Stimulated activated naive CD8-positive, alpha-beta T cell treated with anti-CD3 and anti-CD28 coated beads, Interleukin-15, Interleukin-2, amounts not matched to agents 100 U/mL and 50 U/mL, for 24 hours (primary cell): ENCODE results near the gene DCTD.
A peak's percentile ranks its signal among the peaks of the same experiment; 100 is the strongest.

Experiments
- ATAC-seq: fragments of 150-1000 bp; cut with Tn5 transposase; one replicate; pipeline ENCODE4 v1.10.0; 2021
- DNase-seq: peaks from one replicate; pipeline ENCODE4 v3.0.0; 2021

DCTD gene

DNA sequence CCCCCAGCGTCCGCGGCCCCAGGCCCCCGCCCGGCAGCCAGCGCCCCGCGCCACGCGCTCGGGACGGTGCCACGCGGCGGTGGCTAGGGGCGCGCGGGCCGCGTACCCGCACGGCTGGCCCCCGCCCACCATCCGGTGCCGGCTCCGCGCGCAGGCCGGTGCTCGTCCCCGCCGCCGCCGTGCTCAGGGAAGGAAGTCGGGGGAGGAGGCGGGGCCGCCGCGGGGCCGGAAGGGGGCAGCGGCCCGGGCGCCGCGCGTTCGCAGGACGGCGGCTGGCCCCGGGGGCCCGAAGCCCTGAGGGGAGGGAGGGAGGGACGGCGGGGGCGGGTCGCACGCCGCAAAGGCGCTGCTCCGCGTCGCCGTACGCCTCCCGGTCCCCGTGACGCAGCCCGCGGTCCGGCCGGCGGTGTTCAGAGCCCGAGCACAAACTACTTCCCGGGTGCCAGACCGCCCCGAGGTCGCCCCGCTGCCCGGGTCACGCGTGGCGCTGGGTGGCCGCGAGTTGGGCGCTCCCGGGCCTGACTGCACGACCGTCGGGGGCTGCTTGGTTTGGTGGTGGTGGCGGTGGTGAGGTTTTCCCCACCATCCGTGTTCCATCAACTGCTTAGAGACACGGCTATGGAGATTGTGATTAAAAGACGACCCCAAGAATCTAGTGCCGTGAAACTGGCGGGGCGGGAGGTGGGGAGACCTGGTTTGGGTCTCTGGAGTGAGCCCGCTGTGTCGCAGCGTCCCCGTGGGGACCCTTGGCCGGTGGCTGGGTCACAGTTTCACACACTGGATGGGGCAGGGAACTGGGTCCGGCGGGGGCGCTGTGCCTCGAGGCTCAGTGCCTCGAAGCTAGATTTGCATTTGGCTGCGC, at the start of gene DCTD:
Gene DCTD (minus strand): TSS at position 205 of the 862 bp plus-strand sequence. CDS start 1,818 bp downstream, outside the sequence.
- peak; percentile 82 for ATAC-seq
- peak; percentile 85 for DNase-seq

DNA sequence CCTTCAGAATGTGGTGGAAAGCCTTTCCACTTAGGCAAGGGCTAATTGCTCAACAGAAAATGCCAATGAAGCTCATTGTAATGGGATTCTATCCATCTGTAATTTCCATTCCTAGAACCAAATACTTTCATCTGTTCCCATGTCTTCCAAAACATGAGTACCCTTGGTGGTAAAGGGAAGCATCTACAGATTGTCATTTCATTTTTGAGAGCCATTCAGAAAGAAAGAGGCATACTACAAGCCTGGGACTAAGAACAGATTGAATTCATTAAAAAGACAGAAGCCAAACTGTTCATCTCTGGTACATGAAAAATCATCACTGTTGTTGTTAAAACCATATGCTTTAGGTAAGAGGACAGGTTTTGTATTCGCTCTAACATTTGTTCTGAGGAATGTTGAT, 43.6 kb upstream of the DCTD start:
- ATAC-seq (no peak), DNase-seq (no peak)

DNA sequence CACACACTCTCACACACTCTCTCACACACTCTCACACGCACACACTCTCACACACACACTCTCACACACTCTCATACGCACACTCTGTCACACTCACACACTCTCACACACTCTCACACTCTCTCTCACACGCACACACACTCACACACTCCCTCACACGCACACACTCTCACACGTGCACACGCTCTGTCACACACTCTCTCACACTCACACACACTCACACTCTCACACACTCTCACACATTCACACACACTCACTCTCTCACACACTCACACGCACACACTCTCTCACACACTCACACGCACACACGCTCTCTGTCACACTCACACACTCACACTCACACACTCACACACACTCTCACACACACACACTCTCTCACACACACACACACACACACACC, 43.0 kb upstream of the DCTD start:
- ATAC-seq (no peak), DNase-seq (no peak)

DNA sequence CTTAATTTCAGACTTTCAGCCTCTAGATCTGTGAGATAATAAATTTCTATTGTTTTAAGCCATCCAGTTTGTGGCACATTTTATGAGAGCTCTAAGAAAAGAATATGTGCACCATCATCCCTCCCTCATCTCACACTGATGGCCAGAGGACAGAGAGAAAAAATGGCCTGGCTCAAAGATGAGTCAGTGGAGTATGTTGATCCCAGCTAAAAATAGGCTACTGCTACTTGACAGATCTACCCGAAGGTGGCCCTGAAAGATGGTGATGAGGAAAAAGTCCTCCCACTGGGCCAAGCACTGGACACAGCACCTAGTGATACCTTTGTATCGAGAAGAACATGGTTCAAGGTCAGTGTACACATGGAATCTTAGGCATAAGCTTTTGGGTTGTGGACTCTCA, 38.2 kb upstream of the DCTD start:
- DNase-seq (no peak), ATAC-seq (no peak)

DNA sequence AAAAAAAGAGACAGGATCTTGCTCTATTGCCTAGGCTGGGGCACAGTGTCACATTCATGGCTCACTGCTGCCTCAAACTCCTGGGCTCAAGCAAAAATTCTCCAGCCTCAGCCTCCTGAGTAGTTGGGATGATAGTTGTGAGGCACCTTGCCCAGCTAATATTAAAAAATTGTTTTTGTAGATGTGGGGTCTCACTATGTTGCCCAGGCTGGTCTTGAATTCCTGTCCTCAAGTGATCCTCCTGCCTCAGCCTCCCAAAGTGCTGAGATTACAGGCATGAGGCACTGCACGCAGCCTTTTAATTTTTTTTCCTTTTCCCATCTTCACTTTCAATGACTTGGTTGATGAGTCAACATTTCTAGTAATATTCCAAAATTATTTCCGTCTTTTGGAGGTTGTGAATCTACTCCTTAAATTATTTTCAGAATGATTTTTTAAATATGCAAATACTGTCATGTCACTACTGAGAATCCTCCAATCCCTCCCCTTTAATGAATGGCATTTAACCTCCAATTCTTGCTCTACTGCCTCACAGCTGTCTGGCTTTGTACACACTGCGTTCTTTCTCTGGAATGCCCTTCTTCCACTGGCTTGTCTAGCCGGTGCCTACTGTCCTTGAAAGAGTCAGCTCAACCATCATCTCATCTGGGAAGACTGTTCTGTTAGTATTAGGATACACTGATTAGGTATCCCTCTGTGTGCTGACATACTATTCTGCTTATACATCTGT, 27.5 kb upstream of the DCTD start:
- DNase-seq (no peak), ATAC-seq (no peak)

DNA sequence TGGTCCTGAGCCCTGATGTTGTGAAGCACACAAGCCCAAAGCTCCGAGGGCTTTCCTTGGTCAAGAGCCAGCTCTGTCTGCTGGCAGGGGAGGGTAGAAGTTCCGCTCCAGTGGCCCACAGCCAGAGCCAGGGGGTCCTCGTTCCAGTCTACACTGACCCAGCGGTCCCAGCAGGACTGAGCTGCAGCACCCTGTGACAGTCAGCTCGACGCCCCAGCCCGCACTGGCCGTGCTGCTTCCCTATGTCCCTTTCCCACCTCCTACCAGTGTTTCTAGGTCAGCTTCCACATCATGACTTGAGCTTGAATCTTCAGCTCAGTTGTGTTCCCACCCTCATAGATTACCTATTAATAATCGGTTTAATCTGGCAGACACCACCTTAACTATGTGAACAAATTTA, 22.5 kb upstream of the DCTD start:
- DNase-seq (no peak), ATAC-seq (no peak)

DNA sequence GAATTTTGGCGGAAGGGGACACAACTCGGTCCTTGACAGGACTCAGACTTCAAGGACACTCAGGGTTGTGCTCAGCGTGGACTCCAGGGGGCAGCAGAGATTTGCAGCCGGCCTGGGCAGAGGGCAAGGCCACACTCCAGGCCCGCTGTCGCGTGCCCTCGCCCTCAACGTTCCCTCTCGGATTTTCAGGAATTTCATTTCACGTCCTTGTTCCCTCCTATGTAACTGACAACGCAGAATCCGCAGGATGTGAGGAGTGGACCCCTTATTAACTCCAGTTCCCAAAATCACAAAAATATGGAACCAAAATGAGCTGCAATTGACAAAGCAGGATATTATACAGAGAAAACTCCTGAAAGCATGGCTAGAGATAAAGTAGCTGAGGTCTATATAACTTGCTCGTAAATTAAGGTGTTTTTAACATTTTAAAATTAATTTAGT, 21.0 kb upstream of the DCTD start:
- peak; percentile 96 for ATAC-seq

DNA sequence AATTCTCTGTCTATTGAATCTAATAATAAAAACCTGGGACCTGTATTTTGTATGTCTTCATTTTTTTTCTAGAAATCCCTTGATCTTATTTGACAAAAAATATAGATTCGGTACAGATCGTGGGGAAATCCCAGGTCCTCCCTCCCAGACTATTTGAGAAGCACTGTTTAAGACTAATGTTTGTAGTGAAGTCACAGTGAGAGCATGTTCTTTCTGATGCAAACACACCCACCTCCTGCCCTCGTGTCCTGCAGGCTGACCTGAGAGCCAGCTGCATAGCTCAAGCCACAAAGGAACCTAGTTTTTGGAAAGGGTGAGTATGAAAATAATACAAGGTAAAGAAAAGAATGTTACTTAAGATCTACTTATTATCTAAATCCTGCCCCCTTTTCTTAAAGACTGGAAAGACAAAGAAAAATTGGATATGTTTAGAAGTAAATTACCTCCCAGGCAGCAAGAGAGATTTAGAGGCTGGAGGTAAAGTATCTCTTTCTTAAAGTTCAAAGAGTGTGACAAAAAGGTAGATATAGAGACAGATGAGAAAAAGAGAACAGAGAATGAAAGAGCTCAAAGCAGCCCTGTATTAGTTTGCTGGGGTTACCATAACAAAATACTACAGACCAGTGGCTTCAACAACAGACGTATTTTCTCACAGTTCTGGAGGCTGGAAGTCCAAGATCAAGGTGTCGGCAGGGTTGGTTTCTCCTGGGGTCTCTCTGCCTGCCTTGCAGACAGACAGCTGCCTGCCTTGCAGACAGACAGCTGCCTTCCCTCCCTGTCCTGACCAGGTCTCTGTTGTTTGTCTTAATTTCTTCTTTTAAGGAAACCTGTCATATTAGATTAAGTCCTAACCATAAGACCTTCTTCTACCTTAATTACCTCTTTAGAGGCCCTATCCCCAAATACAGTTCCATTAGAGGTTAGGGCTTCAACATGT, 20.4 kb upstream of the DCTD start:
- ATAC-seq = no peak
- DNase-seq = no peak

More for the DNA sequence above, 21.0 kb upstream of the DCTD start:
- peak; percentile 78 for DNase-seq

DNA sequence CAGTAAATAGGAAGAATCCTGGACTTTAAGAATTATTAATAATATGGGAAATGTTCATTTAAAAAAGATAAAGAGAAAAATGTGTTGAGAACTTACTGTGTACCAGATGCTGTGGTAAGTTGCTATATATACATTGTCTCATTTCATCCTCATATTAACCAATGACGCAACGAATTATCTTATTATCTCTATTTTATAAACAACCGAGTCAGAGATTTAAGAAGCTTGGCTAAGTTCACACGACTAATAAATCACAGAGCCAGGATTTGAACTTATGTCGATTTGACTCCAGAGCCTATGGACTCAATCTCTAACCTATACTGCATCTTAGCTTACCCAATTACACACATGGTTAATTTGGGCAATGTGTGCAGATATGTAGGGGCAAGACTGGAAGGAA, 15.5 kb upstream of the DCTD start:
- no peak for ATAC-seq
- no peak for DNase-seq

DNA sequence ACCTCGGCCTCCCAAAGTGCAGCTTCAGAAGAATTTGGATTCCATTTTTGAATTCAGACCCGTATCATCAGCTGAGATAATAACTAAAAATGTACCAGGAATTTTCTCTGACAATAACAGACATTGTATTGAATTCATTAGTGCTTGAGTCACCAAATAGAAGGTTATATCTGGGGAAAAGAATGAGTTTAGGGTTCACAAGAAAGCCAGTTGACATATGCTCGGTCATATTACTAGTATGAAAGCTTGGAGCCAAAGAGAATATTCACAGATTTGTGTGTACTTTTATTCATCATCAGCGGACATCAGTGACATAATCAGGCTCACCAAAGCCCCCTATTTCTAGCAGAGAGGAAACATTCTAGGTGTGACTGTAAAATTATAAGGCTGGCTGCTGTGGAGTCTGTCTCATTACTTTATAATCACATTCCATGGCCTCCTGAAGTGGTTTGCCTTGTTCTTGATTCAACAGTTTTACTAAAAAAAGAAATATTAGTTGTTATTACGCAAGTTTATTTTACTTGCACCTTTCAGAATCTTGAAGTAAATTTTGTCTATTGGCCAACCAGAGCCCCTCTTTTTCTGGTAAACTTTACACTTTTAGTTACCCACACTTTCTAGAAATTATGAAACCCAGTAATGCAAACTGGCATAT, 14.6 kb upstream of the DCTD start:
- no peak for ATAC-seq
- no peak for DNase-seq

DNA sequence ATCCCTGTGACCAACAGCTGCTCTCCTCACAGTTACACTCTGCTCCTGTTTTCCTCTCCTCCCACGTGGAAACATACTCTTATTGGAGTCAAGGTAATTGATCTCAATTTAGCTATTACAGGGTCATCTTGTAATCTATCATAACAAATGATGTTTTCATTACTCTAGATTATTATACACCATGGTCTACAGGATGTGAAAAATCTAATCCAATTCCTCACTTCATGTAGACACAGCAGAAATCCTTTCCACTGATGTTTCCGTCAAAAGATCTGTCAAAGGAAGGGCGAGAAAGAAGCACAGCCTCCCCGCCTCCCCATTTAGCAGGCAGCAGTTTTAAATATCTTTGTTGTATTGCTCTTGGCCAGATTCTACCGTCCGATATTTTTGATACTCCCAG, 13.7 kb upstream of the DCTD start:
- ATAC-seq (no peak), DNase-seq (no peak)

DNA sequence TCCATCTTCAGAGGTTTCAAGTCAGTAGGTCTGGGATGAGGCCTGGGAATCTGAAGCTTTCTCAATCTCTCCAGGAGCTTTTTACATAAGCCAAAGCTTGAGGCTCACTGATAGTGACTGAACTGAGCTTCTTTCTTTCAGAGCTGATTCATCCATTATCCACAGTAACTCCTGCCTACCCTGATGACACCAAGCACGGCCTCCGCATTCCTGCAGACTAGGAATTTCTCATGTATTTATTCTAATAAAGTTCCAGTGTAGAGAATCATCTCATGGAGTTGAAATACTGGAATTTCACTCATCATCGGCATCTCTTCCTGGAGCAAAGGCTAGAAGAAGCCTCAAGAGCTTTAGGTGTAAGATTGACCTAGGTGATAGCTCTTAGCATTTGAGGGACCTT, 12.1 kb upstream of the DCTD start:
- ATAC-seq = no peak
- no peak for DNase-seq

DNA sequence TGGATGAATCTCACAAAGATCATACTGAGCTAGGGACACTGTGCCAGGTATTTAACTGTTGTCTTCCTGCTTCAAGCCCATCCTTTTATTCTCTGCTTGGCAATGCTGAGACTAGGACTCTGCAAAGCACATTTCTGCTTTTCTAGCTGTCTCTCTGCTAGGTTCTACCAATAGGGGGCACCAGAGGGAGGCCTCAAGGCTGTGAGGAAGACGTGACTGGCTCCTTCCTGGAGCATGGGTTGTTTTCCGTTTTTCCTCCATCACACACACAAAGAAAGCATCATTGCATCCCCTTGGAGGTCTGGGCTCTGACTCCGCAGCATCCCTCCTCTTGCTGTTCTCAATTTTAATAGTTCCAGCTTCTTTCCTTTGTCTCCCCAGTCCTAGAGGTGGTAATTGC, 10.9 kb upstream of the DCTD start:
- ATAC-seq = no peak
- DNase-seq = no peak

DNA sequence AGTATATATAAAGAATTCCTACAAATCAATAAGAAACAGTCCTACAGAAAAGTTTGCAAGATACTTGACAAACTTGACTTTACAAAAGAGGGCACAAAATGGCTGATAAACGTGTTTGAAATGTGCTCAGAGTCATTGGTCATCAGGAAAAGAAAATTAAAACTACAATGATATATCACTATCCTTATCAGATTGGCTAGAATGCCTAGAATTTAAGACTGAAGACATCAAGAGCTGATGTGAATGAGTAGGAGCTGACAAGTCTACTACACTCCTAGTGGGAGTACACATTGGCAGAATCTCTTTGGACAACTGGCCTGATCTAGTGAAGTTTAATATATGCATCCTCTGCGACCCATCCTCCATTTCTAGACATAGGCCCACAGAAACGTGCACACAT, 10.3 kb upstream of the DCTD start:
- DNase-seq (no peak), ATAC-seq (no peak)

DNA sequence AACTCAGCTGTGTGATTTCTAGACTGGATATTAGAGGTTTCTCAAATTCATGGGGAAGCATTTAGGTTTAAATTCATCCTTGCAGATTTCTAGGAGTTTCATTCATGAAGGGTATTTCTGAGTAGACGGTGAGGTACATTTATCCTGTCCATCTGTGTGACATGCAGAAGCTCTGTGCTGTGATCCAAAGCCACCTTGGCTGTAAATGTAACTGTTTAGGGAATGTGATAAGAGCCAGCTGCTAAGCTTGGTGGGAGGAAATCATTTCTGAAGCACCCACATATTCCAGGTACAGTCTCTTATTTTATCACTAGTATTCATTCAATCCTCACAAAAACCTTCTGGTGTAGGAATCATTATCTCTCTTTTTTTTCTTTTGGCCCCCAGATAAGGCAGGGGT, 8.7 kb upstream of the DCTD start:
- ATAC-seq = no peak
- no peak for DNase-seq

DNA sequence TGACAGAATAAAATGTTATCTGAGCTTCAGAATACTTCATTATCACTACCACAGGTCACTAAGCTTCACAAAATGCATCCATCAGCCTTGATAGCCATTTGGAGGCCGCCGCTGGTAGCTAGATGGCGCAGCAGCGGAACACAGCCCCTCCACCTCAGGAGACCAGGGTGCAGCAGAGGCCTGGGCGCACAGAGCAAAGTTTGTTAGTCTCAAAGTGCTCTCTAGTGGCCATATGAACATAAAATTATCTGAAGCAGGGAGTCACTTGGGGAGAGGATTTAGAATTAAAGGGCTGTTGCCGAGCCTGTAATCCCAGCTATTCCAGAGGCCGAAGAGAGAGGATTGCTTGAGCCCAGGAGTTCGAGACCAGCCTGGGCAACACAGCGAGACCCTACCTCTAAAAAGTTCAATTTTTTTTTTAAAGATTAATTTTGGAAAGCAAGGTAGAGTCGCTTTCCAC, 8.1 kb upstream of the DCTD start:
- DNase-seq = peak; percentile 56
- peak; percentile 88 for ATAC-seq

DNA sequence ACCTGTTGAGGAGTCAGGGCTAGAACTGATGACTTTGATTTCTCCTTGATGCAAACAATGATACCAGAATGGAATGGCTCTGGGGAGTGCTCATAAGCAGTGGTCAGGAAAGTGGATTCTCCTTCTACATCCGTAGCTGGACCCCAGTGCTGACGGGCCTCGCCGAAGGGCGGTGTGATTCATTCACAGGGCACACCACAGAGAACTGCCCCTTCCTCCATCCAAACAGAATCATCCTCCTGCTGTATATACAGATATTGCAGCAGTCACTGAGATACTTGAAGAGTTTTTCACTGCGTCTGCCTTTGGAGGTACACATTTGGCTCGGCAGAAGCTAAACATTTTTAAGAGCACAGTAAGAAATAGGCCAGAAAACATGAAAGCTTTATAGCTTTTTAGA, 7.3 kb upstream of the DCTD start:
- ATAC-seq (no peak), DNase-seq (no peak)

DNA sequence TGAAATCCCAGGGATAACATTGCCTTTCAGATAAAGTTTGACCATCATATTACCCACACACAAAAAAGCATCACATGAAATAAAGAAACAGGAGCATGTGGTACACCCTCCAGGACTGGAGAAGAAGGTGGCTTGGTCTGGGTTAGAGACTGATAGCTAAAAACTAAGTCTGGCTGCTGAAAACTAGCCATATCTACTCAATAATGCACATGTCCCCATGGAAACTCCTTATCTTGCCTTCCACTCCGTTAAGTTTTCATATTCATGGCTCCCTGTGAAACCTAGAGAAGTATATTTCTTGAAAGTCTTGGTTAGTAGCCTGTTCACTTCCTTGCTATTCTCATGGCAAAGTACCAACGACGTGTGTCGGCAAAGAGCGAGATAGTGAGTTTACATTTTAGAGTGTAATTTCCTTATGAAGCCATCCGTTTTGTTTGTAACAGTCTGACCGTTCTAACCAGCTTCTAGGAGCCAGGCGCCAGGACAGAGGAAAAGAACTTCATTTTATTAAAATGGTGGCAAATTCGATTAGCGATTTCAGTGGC, 6.7 kb upstream of the DCTD start:
- ATAC-seq = no peak

DNA sequence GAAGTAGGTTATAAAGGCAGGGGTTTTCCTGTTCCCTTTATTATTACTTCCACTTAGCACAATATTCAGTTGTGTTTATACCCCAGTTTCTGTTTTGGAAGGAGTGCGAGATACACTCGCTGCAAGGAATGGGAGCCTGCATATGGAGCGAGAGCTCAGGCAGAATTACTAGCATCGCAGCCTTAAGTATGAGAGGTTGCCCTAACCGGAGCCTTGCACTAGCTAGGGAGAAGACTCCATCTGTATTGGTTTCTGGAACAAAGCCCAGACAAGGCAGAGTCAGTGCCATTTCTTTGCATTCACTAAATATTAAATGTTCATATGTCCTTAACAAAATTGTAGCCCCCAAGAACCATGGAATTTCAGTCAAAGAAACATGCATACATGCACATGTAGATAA, 6.2 kb upstream of the DCTD start:
- ATAC-seq (no peak), DNase-seq (no peak)

More for the DNA sequence above, 6.7 kb upstream of the DCTD start:
- no peak for DNase-seq

DNA sequence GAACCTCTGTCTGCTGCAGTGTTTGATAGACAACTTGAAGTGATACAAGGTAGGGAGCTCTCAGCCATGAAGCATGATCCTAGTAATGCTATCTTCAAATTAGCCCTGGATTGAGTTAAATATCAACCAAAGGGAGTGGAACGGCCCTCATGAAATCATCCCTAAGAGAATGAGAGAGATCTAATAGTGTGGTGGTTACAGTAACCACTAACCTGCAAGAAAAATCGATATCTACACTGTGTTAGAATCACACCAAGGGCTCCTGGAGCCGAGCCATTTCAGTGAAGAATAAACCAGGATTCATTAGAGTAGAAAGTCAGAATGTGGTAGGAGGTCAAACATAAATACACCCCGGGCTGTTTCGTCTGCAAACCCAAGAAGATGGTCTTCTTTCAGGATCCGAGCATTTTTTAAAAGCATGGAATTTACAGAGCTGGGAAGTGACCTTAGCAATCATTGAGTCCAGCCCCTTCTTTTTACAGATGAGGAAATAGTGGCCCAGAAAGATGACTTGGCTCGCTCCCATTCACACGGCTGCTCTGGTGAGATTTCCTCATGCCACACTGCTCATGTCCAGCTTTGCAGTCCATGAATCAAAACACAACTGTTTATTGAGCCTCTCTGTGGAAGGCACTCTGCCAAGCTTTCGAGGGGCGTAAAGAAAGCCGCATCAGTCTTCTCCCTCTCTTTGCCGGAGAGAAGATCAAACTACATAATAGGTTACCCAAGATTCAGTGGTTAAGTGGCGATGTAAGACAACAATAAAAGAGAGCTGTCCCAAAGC, 5.5 kb upstream of the DCTD start:
- ATAC-seq = no peak
- no peak for DNase-seq

DNA sequence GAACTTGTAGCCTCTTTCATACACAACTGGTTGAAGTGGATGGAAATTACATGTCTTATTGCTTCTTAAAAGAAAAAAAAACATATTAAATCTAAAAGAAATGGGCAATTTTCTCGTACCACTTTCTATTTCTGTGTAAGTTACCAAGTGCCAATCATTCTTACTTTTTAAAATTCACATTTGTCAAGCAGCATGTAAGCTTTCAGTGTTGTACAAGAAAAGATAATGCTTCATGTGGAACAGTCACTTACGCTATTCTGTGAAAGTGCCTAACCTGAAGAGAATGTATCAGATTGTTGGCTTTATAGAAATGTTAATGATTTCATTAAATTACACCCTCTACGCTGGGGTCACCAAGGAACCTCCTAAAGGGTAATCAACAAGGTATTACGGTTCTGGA, 4.4 kb upstream of the DCTD start:
- ATAC-seq (no peak), DNase-seq (no peak)
